SK-N-SH (cell line): ENCODE results near the gene DDAH2.

Experiments used
- EP300 ChIP-seq, 2 experiments: IDR thresholded peaks; 2 replicates each; pipeline versions ENCODE4 v1.4.0 to v1.6.1; 2012; ENCODE audit warnings: borderline replicate concordance in 1 of 2, low read depth in 1 of 2, low read length in 1 of 2
- EZH2phosphoT487 ChIP-seq: fragments of 200-600 bp; sonication (generic); IDR thresholded peaks from 2 replicates; pipeline ENCODE4 v1.6.1; 2017; ENCODE audit warnings: low read depth, mixed run types, mild to moderate bottlenecking, antibody characterized with exemption, moderate library complexity, borderline replicate concordance
- JUND ChIP-seq: IDR thresholded peaks from 2 replicates; pipeline ENCODE4 v1.4.0; 2012
- MAX ChIP-seq: IDR thresholded peaks from 2 replicates; pipeline ENCODE4 v1.4.0; 2012; ENCODE audit warnings: low read depth
- MXI1 ChIP-seq: IDR thresholded peaks from 2 replicates; pipeline ENCODE4 v1.6.1; 2012; ENCODE audit warnings: mild to moderate bottlenecking, low read depth, low read length, improper control_type of control experiment
- POLR2AphosphoS5 ChIP-seq: IDR thresholded peaks from 2 replicates; pipeline ENCODE4 v1.6.1; 2012; ENCODE audit warnings: low read depth, low read length
- RAD21 ChIP-seq: IDR thresholded peaks from 2 replicates; pipeline ENCODE4 v1.6.1; 2012; ENCODE audit warnings: mild to moderate bottlenecking, low read length
- RFX5 ChIP-seq: IDR thresholded peaks from 2 replicates; pipeline ENCODE4 v1.6.1; 2012; ENCODE audit warnings: mild to moderate bottlenecking, improper control_type of control experiment, low read length
- TAF1 ChIP-seq: IDR thresholded peaks from 2 replicates; pipeline ENCODE4 v1.6.1; 2012; ENCODE audit warnings: low read depth, mild to moderate bottlenecking, low read length, moderate library complexity, borderline replicate concordance
- TF ChIP-seq, protein P1 (sequence below): fragments of 200-600 bp; sonication (generic); IDR thresholded peaks from 2 replicates; pipeline ENCODE4 v1.6.1; 2017; ENCODE audit warnings: antibody characterized with exemption, mild to moderate bottlenecking, moderate library complexity
- TF ChIP-seq, protein P2 (sequence below): IDR thresholded peaks from 2 replicates; pipeline ENCODE4; 2012
- TF ChIP-seq, protein P3 (sequence below): IDR thresholded peaks from 2 replicates; pipeline ENCODE4 v1.6.1; 2012; ENCODE audit warnings: mild to moderate bottlenecking, low read depth, low read length, moderate library complexity

DNA sequence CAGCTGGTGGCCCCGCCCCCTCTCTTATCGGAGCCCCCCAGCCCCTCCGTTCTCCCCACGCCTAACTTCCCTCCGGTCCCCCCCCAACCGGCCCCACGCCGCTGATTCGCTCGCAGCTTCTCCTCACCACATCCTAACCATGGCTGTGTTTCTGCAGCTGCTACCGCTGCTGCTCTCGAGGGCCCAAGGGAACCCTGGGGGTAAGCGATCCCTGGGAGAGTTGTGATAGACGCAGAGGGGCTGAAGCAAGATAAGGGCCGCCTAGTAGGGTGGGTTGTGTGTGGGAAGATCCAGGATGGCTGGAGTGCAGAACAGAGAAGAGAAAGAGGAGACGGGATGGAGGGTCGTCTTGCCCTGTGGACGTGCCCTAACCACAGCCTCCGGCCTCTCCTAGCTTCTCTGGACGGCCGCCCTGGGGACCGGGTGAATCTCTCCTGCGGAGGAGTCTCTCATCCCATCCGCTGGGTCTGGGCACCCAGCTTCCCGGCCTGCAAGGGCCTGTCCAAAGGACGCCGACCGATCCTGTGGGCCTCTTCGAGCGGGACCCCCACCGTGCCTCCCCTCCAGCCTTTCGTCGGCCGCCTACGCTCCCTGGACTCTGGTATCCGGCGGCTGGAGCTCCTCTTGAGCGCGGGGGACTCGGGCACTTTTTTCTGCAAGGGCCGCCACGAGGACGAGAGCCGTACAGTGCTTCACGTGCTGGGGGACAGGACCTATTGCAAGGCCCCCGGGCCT lies 5.7 kb downstream of the DDAH2 start, which contains the start of gene MPIG6B:
- TF ChIP-seq TAF1 (no peak), EZH2phosphoT487 (no peak), POLR2AphosphoS5 (no peak), RAD21 (no peak), EP300 (IDR thresholded peaks at IDR 0.05; ENCODE audit: borderline replicate concordance in 1 of 2, low read depth in 1 of 2, low read length in 1 of 2) (no peak), RFX5 (no peak), MAX (no peak), MXI1 (no peak), JUND (no peak)
- TF ChIP-seq, protein P1, sequence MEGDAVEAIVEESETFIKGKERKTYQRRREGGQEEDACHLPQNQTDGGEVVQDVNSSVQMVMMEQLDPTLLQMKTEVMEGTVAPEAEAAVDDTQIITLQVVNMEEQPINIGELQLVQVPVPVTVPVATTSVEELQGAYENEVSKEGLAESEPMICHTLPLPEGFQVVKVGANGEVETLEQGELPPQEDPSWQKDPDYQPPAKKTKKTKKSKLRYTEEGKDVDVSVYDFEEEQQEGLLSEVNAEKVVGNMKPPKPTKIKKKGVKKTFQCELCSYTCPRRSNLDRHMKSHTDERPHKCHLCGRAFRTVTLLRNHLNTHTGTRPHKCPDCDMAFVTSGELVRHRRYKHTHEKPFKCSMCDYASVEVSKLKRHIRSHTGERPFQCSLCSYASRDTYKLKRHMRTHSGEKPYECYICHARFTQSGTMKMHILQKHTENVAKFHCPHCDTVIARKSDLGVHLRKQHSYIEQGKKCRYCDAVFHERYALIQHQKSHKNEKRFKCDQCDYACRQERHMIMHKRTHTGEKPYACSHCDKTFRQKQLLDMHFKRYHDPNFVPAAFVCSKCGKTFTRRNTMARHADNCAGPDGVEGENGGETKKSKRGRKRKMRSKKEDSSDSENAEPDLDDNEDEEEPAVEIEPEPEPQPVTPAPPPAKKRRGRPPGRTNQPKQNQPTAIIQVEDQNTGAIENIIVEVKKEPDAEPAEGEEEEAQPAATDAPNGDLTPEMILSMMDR, result no peak
- TF ChIP-seq, protein P2, sequence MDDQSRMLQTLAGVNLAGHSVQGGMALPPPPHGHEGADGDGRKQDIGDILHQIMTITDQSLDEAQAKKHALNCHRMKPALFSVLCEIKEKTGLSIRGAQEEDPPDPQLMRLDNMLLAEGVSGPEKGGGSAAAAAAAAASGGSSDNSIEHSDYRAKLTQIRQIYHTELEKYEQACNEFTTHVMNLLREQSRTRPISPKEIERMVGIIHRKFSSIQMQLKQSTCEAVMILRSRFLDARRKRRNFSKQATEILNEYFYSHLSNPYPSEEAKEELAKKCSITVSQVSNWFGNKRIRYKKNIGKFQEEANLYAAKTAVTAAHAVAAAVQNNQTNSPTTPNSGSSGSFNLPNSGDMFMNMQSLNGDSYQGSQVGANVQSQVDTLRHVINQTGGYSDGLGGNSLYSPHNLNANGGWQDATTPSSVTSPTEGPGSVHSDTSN, result no peak
- TF ChIP-seq, protein P3, sequence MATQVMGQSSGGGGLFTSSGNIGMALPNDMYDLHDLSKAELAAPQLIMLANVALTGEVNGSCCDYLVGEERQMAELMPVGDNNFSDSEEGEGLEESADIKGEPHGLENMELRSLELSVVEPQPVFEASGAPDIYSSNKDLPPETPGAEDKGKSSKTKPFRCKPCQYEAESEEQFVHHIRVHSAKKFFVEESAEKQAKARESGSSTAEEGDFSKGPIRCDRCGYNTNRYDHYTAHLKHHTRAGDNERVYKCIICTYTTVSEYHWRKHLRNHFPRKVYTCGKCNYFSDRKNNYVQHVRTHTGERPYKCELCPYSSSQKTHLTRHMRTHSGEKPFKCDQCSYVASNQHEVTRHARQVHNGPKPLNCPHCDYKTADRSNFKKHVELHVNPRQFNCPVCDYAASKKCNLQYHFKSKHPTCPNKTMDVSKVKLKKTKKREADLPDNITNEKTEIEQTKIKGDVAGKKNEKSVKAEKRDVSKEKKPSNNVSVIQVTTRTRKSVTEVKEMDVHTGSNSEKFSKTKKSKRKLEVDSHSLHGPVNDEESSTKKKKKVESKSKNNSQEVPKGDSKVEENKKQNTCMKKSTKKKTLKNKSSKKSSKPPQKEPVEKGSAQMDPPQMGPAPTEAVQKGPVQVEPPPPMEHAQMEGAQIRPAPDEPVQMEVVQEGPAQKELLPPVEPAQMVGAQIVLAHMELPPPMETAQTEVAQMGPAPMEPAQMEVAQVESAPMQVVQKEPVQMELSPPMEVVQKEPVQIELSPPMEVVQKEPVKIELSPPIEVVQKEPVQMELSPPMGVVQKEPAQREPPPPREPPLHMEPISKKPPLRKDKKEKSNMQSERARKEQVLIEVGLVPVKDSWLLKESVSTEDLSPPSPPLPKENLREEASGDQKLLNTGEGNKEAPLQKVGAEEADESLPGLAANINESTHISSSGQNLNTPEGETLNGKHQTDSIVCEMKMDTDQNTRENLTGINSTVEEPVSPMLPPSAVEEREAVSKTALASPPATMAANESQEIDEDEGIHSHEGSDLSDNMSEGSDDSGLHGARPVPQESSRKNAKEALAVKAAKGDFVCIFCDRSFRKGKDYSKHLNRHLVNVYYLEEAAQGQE, result no peak
